T-helper 22 cell (primary cell): ENCODE data around the gene GRIN3A.
"Not testable (repeated sequence)": the region's sequence is repeated elsewhere in the genome, so short reads cannot be mapped to it uniquely, and the experiment has no call there.

Experiments used
- DNase-seq: peaks from one replicate; pipeline ENCODE4 v3.0.0-alpha.2; 2020; ENCODE audit warnings: low read depth

The GRIN3A gene

GRCh38 chr9:101738566-101739183 is at the start of gene GRIN3A:
TSS of gene GRIN3A (minus strand) at chr9:101738647. CDS start at chr9:101737979, 668 bp downstream.
- DNase-seq = no peak

- no peak for DNase-seq
Measured at GRCh38 chr9:101787891-101788290, 49.4 kb upstream of the GRIN3A start.

GRCh38 chr9:101778332-101778731 is 39.9 kb upstream of the GRIN3A start:
- no peak for DNase-seq

GRCh38 chr9:101764472-101764871 is 26.0 kb upstream of the GRIN3A start:
- no peak for DNase-seq

GRCh38 chr9:101758304-101758930 is 20.0 kb upstream of the GRIN3A start:
- DNase-seq = no peak

GRCh38 chr9:101753716-101754115 is 15.3 kb upstream of the GRIN3A start:
- DNase-seq = no peak

- no peak for DNase-seq
Measured at GRCh38 chr9:101751895-101752294, 13.4 kb upstream of the GRIN3A start.

GRCh38 chr9:101739311-101739710 is 864 bp upstream of the GRIN3A start:
- no peak for DNase-seq

DNA sequence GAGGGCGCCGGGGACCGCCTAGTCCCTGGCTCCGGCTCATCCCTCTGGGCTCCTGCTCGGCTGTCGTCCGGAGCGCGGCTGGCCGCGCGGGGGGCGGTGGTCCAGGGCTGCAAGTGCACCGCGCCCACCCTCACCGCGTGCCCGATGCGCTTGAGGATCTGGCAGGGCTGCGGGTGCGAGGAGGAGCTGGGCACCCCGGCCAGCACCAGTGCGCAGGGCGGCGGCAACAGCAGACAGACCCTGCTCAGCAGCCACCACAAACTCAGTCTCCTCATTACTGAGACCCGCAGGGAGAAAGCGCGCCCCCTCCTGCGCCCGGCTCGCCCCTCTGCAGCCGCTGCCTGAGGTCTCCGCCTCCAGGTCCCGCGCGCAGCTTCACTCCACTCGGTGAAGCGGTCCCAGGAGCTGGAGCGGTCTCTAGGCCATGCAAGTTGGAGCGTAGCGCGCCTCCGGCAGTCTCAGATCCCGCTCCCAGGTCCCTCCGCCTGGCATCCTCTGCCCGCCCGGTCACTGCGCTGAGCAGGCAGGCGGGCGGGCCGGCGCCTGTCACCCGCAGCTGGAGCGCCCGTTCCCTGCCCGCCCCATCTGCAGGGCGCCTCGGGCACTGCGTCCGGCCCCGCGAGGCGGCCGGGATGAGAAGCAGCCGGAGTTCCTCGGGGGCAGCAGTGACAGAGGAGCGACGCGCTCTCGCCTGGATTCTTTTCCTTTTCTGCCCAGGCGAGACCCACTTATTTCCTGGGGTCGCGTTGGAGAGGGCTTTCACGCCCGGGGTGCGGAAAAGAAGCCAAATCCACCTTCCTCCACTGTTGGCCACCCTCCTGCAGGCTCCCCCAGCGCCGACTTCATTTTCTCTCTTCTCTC is 512 bp downstream of the GRIN3A start:
- DNase-seq = no peak

- no peak for DNase-seq
Measured at GRCh38 chr9:101737165-101737704, 1.2 kb downstream of the GRIN3A start.

DNA sequence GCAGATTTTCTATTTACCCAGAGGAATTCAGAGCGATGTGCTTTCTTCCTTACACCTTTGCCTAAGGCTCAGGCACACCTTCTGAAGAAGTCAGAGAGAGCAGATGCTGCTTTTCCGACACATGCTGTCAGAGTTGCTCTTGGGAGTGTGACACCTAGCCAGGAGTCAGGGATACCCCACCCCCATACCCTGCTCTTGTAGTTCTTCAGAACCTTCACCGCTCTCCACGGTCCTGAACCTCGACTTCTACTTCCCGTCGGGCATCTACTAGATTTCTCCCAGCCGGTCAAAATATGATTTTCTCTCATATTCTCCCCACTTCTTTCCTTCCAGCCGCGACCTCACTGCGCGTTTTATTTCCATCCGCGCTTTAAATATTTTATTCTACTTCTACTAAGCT is 1.7 kb downstream of the GRIN3A start:
- no peak for DNase-seq

- DNase-seq = no peak
Measured at GRCh38 chr9:101731429-101731828, 7.0 kb downstream of the GRIN3A start.

- DNase-seq = no peak
Measured at GRCh38 chr9:101727612-101728524, 10.6 kb downstream of the GRIN3A start.

GRCh38 chr9:101724271-101724670 is 14.2 kb downstream of the GRIN3A start:
- DNase-seq = not testable (repeated sequence)

DNA sequence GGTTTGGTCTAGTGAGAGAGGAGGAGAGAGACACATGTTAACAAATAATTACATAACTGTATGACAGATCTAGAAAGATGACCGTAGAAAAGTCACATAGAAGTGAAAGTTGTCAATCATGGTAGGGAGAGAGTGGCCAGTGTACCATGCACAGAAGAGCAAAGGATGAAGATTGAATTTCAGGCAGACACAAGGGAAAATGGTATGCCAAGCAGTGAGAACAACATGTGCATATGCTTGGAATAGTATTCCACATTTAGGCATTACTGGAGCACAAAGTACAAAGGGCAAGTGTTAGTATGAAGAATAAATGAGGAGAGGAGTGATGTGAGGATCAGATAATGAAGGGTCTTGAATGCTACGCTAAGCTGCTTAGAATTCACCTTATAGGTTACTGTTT is 20.3 kb downstream of the GRIN3A start:
- no peak for DNase-seq

- no peak for DNase-seq
Measured at GRCh38 chr9:101716629-101717028, 21.8 kb downstream of the GRIN3A start.

- DNase-seq = no peak
Measured at GRCh38 chr9:101711330-101711941, 27.0 kb downstream of the GRIN3A start.

DNA sequence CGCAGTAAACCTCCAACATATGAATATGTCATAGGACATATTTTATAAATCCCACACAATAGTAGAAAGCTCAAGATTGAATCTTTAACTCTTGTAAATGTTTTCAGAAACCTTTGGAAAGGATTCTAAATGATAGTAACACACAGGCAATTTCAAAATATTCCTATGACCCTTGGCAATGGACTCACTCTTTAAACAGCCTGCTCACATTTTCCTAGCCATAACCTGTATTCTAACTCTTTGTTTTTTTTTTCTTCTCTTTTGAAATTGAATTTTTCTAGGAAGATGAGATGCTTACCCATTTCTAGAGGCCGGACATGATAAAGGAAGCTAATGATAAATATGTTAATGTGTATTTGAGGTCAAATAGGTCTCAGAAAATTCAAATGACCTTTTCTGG is 29.6 kb downstream of the GRIN3A start:
- no peak for DNase-seq

DNA sequence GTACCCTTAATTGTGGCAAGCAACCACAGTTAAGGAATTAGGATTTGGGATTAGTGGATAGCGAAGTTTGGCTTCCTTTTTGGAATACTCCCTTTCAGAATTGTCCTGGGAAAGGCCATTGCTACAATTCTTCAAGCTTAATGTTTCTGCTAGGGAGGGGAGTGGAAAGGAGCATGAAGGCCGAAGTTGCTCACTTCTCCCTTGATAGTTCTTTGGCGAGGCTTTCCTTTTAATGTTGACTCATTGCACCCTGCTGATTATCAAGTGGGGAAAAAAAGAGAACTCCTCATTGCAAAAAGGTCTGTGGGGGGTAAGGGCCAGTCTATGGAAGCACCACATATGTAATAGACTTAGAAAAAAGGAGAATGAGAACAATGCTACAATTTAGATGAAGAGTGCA is 30.7 kb downstream of the GRIN3A start:
- no peak for DNase-seq

DNA sequence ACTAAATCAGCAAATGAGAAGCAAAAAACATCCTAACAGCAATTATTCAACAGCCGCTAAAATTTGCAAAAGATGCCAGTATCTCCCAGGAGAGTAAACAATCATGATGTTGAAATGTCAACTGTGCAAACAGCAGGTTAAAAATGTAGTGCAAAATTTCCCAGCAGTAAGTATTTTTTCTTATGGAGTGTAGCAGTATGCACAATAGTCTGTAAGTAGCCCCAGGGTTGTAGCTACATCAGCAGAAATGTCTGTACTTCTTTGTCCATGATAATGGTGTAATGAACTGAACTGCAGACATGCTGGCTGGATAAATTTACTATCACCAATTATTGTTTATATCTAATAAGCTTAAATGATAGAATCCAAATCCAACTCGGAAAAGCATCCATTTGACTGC is 31.4 kb downstream of the GRIN3A start:
- DNase-seq = no peak

DNA sequence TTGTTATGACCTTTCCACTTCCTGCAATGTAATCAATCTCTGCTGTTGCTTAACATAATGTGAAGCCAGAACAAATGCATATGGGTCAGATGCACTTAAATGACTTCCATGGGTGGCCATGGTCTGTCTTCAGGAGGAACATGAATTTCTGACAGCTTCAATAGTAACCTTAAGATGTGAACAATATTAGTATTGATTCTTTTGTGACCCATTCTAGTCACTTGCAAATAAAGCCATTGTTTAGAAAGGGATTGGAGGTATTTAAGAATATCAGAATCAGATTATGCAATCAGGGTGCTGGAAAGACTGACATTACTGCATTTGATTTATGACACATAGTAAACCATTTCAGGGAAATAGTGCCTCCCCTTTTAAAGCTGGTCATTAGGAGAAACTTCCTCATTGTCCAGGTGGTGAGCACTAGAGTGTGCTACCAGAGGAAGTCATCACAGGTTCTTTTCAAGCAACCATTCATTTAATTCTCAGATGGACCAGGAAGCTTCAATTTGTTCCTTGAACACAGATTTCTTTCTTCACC is 32.1 kb downstream of the GRIN3A start:
- DNase-seq = no peak
